ENCODE data around the gene DENND6B.
"Not testable (repeated sequence)": the region's sequence is repeated elsewhere in the genome, so short reads cannot be mapped to it uniquely, and the experiment has no call there.

Gene DENND6B

GRCh38 chr22:50274771-50275170 lies 52.0 kb downstream of the DENND6B start:
- no peak for DNase-seq

DNA sequence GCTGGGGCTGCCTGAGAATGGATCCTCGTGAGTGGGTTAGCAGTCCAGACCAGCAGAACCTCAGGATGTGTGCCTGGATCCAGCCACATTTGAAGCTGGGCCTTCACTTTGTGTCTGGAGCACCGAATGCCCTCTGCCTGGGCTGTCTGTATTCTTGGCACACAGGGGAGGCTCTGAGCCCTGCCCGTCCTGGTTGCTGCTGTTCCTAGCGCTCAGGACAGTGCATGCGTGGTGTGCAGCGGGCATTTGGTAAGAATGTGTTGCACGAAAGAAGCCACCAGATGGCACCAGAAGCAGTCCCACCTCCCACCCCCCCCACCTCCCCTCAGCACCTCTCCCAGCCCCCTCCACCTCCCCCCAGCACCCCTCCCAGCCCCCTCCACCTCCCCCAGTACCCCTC lies 52.5 kb downstream of the DENND6B start:
- peak in 26 of 56 donors; percentile 27 to 66 (median 45) for DNase-seq

- DNase-seq = not testable (repeated sequence)
These were observed 53.0 kb downstream of the DENND6B start for GRCh38 chr22:50273781-50274180.

DNA sequence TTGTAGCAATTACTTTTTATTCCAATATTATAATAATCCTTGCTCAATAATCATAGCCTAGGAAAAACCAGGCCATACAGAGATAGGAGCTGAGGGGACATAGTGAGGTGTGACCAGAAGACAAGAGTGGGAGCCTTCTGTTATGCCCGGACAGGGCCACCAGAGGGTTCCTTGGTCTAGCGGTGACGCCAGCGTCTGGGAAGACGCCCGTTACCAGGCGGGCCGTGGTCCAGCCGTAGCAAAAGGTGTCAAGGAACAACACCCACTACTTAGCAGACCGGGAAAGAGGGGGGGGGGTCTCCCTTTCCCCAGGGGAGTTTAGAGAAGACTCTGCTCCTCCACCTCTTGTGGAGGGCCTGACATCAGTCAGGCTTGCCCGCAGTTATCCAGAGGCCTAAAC lies 53.5 kb downstream of the DENND6B start:
- DNase-seq = peak in 5 of 56 donors; percentile 17 to 34 (median 29)

GRCh38 chr22:50272044-50272802 lies 54.6 kb downstream of the DENND6B start:
- no peak for DNase-seq

- DNase-seq = peak in 21 of 56 donors; percentile 14 to 65 (median 41)
These were observed 55.3 kb downstream of the DENND6B start for GRCh38 chr22:50271519-50271970.

- DNase-seq = peak in 10 of 56 donors; percentile 8 to 61 (median 42)
These were observed 56.0 kb downstream of the DENND6B start for GRCh38 chr22:50270666-50271394.

DNA sequence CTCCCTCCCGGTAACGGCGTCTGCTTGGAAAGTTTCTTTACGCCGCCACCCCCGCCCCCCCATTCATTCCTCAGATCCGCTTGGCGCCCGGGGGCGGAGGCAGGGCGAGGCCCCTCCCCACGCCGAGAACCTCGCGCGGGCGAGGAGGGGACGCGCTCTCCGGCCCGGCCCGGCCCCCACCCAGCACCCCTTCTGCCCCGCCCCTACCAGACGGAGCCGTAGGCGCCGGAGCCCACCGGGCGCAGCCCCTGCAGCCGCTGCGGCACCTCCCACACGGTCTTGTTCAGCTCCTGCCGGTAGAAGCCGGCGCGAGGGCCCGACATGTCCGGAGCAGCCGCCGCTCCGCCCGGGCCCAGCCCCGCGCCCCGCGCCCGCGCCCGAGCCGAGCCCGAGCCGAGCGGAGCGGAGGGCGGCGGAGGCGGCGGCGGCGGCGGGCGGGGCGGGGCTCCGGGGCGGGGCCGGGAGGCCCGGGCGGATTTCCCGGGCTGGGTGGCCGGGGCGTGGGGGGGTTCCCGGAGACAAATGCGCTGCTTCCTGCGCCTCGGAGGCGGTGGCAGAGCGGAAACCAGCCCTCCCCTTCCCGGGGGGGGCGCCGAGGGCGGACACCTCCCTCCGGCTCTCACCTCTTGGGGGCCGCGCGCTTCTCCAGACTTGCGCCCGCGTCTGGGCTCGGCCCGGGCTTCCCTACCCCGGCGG lies 56.7 kb downstream of the DENND6B start, which contains the start of gene MAPK11:
TSS of gene MAPK11 (minus strand) at position 411 of the 696 bp plus-strand sequence. CDS start at position 323, 88 bp downstream.
- peak in 23 of 56 donors; percentile 11 to 67 (median 44) for DNase-seq

GRCh38 chr22:50269573-50269969 lies 57.2 kb downstream of the DENND6B start:
- no peak for DNase-seq

GRCh38 chr22:50268655-50269113 lies 58.1 kb downstream of the DENND6B start:
- DNase-seq = peak in 18 of 56 donors; percentile 27 to 53 (median 39)

DNA sequence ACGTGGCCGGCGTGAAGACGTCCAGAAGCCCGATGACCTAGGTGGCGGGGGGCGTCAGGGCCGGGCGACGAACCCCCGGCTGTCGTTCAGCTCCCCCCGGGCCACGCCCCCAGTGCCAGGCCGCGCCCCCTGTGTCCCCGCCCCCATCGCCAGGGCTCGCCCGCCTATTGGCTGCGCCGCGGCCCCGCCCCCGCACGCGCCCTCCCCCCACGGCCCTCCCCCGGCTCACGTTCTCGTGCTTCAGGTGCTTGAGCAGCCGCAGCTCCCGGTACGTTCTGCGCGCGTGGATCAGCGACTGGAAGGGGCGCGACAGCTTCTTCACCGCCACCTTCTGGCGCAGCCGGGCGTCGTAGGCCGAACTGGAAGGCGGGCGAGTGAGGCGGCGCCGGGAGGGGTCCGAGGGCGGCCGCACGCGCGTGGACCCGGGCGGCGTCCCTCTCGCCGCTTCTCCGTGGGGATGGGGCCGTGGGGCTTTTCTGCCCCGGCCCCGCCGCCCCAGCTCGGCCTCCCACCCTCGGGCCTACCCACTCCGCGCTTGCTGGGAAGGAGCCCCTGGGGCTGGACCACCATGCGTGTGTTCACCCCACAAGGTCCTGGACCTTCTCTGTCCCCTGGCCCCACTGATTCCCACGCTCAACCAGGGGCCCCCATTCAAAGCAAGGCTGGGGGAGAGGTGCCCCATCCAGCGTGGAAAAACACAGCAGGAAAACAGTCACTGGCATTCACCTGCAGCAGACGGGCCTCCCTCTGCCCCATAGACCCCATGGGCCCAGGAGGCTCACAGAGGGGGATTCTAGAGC lies 59.0 kb downstream of the DENND6B start:
- peak in 21 of 56 donors; percentile 14 to 56 (median 39) for DNase-seq

GRCh38 chr22:50266994-50267393 lies 59.8 kb downstream of the DENND6B start:
- DNase-seq = no peak

GRCh38 chr22:50264946-50265669 lies 61.7 kb downstream of the DENND6B start:
- DNase-seq = no peak

DNA sequence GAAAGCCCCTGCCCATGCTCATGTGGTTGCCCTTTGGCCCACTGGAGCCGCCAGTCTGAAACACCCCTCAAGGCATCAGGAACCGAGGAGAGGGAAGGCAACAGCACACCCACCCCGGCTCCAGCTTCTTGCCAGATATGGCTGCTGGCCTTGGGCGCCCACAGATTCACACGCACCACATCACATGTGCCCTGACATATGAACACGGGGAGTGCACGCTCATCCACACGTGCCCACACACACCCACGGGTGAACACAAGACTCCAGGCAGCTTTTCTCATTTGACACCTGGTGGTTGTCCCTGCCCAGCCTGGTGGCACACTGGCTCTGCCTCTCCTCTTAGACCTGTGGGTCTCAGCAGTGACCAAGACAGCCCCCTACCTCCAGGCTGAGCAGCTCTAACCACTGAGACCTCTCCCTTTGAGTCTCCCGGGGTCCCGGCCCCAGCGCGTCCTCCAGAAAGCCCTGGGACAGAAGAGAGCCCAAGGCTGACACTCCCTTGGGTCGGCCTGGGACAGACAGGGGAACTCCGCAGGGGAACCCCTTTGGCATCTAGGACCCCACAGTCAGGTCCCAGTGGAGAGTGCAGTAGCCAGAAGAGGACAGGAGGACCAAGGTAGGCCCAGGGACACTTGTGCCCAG lies 62.6 kb downstream of the DENND6B start:
- peak in 13 of 56 donors; percentile 6 to 75 (median 41) for DNase-seq

- DNase-seq = no peak
These were observed 63.7 kb downstream of the DENND6B start for GRCh38 chr22:50262973-50263617.

- DNase-seq = no peak
These were observed 64.3 kb downstream of the DENND6B start for GRCh38 chr22:50262460-50262911.

DNA sequence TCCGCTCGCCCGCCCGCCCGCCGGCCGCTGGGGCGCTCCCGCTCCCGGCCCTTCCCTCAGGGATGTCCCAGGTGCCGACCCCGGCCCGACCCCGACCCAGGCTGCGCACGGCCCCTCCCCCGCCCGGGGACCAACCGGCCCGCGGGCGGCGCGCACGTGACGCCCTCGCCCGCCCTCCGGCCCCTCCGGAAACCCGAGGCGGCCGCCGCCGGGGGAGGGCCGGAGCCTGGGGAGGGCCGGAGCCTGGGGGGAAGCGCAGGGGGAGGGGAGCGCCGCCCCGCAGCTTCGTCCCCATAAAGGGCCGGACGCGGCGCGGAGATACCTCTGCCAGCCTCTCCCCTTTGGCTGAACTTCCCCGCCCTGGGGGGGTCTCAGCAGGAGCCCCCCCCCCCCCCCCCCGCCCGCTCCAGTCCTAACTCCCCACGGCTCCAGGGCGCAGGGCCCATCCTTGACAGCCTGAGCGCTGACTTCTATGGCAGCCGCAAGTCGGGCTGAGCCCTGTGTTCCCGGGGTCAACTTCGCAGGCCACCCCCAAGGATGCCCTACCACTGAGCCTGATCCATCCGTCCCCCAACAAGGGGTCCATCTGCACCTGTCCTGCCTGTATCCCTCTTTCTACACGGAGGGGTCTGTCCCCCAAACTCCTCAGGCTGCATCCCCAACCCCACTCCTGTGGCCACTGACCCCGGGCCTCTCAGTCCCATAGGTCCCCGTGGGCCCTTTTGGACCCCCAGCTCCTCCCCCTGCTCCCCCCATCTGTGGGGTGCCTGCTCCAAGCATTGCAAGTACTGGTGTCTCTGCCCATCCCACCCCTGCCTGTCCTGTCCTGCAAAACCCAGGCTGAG lies 65.0 kb downstream of the DENND6B start, which contains the start of gene MAPK12:
TSS of gene MAPK12 (minus strand) at position 69 of the 845 bp plus-strand sequence. CDS start 174 bp downstream, outside the sequence.
- DNase-seq = peak in 6 of 56 donors; percentile 5 to 55 (median 31)
